ENCODE data around the gene OMP.
A peak's percentile ranks its signal among the peaks of the same experiment; 100 is the strongest.

OMP gene

DNA sequence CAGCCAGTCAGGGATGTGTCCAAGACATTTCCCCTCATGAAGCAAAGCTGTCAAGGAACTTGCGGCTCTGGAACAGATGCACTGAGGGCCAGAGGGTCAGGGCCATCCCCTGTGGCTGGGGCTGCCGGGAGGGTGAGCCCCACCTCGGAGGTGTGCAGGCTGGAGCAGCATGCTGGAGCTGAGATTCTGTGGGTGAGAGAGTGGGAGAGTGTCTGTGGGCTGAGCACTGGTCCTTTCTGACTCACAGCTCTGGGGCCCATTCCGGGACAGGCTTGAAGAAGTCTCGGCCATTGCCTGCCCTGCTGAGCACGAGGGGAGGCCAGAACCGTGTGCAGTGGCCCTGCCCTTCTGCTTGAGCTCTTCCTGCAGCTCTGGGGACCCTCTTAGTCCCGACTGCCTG lies 2.1 kb downstream of the OMP start:
- DNase-seq (ENCODE audit: low read depth), result no peak

DNA sequence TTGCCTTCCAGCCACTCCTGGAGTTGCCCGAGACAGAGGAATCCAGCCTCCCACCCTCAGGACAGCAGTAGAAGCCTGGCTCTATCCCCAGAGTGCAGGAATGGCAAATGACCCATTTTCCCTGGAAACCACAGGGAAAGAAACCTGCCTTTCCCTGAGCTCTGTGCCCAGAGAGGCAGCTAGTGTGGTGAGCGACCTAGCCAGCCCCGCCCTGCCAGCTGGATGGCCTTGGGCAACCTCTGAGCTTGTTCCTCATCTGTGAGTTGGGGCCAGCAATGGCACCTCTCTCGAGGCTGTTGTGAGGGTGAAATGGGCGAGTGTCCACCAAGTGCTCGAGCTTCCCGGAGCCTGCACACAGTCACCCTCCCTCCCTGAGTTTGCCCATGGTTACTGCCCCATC lies 3.7 kb downstream of the OMP start:
- no peak for DNase-seq (ENCODE audit: low read depth)

- DNase-seq (ENCODE audit: low read depth), result no peak
Measured at GRCh38 chr11:77106759-77107158, 4.1 kb downstream of the OMP start.

DNA sequence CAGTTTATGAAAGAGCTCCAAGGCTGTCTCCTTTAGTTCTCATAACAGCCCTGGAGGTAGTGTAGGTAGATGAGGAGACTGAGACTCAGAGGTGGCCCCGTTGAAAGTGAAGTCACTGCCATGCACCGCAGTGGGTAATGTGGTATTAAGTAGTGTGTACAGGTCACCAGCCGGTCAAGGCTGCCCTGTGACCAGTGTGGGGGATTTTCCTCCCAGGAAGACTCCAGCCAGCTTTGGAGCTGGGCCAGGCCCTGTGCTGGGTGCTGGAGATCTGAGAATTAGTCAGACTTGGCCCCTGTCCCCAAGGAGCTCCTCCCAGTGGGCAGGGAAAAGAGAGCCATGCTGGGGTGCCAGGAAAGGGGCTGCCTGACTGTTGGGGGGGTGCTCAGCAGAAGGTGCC lies 5.3 kb downstream of the OMP start:
- DNase-seq (ENCODE audit: low read depth), result peak; percentile 78

GRCh38 chr11:77108436-77108835 lies 5.8 kb downstream of the OMP start:
- no peak for DNase-seq (ENCODE audit: low read depth)

GRCh38 chr11:77109236-77110019 lies 6.8 kb downstream of the OMP start:
- no peak for DNase-seq (ENCODE audit: low read depth)

- no peak for DNase-seq (ENCODE audit: low read depth)
Measured at GRCh38 chr11:77110836-77111235, 8.2 kb downstream of the OMP start.

GRCh38 chr11:77111277-77111676 lies 8.6 kb downstream of the OMP start:
- no peak for DNase-seq (ENCODE audit: low read depth)

- DNase-seq (ENCODE audit: low read depth), result no peak
Measured at GRCh38 chr11:77111946-77112345, 9.3 kb downstream of the OMP start.

DNA sequence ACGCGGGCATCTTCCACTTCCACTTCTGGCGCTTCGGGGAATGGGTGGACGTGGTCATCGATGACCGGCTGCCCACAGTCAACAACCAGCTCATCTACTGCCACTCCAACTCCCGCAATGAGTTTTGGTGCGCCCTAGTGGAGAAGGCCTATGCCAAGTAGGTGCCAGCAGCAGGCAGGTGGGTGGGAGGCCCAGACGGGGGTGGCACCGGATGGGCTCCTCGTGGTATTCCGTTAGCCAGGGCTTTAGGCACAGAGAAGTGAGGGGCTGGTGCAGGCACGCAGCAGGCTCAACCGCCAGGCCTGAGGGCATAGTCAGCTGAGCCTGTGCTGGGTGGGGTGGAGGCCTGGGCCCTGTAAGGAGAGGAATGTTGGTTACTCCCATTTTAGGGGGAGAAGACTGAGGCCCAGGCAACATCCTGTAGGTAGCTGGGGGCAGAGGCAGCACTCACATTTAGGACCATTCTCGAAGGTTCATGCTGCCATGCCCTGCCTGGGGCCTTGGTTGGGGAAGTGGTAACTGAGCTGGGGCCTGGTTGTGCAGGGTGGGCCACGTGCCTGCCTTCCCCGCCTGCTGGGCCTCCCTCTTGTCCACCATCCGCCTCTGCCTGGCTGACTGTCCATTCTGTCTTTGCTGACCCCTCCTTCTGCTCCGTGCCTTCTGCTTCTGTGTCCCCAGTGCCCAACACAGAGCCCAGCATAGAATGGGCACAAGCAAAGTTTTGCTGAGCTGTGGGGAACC lies 10.2 kb downstream of the OMP start:
- no peak for DNase-seq (ENCODE audit: low read depth)

DNA sequence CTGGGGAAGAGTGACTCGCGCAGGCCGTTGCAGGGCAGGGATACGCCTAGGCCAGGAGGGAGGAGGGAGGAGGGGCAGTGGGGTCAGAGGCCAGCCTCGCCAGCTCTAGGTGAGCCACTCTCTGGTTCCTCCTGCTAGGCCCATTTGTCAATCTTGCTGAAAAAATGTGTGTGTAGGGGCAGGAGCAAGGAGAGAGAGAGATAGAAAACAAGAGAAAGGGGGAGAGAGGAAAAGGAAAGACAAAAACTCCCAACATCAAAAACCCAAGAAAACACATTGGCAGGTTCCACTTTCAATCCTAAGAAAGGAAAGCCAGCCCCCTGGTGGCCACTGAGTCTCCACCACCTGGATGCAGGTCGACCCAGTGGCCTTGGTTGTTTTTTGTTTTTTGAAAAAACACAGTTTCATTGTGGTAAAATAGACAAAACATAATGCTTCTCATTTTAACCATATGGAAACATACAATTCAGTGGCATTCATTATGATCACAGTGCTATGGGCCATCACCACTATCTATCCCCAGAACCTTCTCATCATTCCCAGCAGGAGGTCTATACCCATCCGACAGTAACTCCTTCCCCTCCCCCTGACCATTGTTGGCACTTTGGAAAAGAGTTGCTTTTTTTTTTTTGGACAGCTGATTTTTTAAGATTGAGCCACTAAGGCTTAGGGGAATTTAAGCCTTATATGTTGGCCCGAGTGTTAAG lies 10.9 kb downstream of the OMP start:
- DNase-seq (ENCODE audit: low read depth), result no peak

- no peak for DNase-seq (ENCODE audit: low read depth)
Measured at GRCh38 chr11:77114089-77114463, 11.4 kb downstream of the OMP start.

DNA sequence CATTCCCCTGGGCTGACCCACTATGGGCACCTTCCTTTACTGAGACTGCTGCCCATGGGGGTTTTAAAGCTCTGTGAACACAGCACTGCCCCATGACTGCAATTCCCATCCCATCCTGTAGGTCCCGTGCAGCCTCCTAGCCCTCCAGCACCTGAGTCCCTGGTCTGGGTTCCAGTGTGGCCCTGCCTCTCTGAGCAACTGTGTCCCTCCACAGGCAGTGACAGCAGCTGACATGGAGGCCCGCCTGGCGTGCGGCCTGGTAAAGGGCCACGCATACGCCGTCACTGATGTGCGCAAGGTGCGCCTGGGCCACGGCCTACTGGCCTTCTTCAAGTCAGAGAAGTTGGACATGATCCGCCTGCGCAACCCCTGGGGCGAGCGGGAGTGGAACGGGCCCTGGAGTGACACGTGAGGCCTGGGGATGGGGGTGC lies 12.6 kb downstream of the OMP start:
- DNase-seq (ENCODE audit: low read depth), result no peak

DNA sequence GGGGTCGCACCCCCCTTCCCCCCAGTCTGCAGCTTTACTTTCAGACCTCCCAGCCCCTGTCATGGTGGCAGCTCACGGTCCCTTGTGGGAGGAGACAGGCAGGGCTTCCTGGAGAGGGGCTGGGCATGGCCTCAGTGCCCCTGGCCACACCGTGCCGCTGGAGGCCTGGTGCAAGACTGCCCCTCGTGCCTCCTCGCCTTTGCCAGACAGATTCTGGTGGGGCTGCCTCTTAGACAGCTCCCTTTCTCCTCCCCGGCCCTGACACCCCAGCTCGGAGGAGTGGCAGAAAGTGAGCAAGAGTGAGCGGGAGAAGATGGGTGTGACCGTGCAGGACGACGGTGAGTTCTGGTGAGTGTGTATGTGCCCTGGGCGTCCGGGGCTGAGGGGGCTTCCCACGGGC lies 13.3 kb downstream of the OMP start:
- no peak for DNase-seq (ENCODE audit: low read depth)

- no peak for DNase-seq (ENCODE audit: low read depth)
Measured at GRCh38 chr11:77117492-77117891, 14.9 kb downstream of the OMP start.

GRCh38 chr11:77118086-77118485 lies 15.4 kb downstream of the OMP start:
- no peak for DNase-seq (ENCODE audit: low read depth)

DNA sequence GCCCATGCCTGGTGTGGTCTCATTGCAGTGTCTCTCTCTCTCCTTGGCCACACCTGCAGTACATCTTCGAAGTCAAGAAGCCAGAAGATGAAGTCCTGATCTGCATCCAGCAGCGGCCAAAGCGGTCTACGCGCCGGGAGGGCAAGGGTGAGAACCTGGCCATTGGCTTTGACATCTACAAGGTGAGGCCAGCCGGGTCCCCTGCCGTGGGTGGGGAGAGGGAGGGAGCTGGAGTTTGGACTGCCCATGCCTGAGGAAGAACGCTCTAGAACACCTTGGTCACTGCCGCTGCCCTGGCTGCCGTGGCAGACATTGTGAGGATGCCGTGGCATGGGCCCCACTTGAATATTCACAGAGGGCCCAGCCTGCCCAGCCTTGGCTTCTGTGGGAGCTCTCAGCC lies 16.3 kb downstream of the OMP start:
- DNase-seq (ENCODE audit: low read depth), result no peak

GRCh38 chr11:77119531-77119936 lies 16.9 kb downstream of the OMP start:
- no peak for DNase-seq (ENCODE audit: low read depth)

DNA sequence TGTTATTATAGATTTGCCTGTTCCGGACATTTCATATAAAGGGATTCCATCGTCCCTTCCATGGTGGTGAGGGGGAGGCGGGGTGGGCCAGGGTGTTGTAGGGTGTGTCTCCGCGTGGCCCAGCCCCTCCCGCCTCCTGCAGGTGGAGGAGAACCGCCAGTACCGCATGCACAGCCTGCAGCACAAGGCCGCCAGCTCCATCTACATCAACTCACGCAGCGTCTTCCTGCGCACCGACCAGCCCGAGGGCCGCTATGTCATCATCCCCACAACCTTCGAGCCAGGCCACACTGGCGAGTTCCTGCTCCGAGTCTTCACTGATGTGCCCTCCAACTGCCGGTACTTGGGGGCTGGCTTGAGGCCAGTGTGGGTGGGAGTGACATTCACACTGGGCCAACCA lies 17.9 kb downstream of the OMP start:
- DNase-seq (ENCODE audit: low read depth), result no peak

DNA sequence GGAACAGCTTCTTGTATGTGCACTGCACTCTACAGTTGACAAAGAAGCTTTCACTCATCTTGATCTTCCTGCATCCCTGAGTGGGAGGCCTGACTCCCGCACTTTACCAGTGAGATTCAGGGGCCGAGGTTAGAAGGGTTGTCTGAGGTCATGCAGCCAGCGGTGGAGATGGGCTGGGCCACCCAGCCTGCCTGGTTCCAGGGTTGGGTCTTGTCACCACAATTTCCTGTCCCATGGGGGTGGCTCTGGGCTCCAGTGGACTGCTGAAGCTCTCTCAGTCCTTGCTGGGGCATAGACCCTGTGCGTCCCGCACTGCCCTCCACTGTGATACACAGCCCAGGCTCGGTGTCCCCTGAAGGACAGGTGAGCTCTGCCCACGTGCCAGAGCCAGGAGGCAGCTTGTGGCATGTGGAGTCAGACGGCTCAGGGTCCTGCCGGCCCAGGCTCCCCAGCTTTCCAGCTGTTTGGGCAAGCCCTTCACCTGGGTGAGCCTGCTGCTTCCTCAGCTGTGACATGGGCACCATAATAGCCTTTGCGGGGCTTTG lies 18.5 kb downstream of the OMP start:
- no peak for DNase-seq (ENCODE audit: low read depth)

DNA sequence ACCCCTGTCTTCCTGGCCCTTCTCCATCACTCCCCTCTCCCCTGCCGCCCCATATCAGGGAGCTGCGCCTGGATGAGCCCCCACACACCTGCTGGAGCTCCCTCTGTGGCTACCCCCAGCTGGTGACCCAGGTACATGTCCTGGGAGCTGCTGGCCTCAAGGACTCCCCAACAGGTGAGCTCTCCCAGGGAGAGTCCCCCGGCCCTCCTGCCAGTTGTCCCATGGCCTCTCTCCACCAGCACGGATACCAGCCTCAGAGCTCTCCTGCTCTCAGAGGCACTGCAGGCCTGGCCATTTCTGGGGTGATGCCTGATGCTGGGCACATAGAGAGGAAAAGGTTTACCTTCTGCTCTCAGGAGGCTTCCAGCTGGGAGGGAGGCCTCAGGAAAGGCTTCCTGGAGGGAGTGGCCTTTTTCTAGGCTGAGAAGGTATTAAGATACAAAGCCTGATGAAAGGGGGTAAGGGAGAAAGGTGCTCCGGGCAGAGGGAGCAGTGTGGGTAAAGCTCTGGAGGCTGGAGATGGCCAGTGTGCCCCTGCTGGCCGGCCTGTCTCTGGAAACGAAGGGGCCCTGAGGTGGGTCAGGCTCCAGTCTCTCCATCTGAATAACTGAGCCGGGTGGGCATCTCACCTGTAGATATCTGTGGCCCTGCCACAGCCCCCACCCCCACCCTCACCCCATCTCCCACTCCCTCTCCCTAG lies 19.4 kb downstream of the OMP start:
- no peak for DNase-seq (ENCODE audit: low read depth)

DNA sequence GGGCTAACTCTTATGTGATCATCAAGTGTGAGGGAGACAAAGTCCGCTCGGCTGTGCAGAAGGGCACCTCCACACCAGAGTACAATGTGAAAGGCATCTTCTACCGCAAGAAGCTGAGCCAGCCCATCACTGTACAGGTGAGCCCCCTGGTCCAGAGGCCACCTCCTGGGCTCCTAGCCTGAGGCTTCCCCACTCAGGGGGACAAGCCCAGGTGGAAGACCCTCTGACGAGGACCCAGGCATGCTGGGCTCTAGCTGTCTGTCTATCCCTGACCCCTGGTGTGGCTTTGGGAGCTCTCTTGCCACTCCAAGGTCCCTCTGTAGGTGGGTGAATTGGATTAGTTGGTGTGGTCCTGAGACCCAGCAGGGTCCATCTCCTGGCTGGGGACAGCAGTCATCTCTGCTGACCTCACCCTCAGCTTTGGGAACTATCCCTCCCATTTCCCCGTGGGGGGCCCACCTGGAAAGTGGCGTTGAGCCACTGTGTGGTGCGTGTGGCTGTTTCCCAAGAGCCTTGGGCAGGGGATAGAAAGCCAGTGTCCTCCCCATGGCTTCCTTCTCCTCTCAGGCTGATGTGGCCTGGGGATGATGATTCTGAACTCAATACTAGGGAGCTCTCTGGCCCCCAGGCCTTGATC lies 20.1 kb downstream of the OMP start:
- DNase-seq (ENCODE audit: low read depth), result no peak

Data from fibroblast of gingiva (primary cell).